RCC 7860 (cell line): ENCODE results near the gene ACBD5.
"Not testable (repeated sequence)": the region's sequence is repeated elsewhere in the genome, so short reads cannot be mapped to it uniquely, and the experiment has no call there.

Experiments
- DNase-seq: peaks from one replicate; pipeline ENCODE4 v3.0.0-alpha.2; 2015; ENCODE audit warnings: low spot score
- FAIRE-seq: peaks from 2 replicates; lab custom pipeline; 2012; peaks lifted over from hg19 to GRCh38; lab: Jason Lieb, UNC

ACBD5 gene

DNA sequence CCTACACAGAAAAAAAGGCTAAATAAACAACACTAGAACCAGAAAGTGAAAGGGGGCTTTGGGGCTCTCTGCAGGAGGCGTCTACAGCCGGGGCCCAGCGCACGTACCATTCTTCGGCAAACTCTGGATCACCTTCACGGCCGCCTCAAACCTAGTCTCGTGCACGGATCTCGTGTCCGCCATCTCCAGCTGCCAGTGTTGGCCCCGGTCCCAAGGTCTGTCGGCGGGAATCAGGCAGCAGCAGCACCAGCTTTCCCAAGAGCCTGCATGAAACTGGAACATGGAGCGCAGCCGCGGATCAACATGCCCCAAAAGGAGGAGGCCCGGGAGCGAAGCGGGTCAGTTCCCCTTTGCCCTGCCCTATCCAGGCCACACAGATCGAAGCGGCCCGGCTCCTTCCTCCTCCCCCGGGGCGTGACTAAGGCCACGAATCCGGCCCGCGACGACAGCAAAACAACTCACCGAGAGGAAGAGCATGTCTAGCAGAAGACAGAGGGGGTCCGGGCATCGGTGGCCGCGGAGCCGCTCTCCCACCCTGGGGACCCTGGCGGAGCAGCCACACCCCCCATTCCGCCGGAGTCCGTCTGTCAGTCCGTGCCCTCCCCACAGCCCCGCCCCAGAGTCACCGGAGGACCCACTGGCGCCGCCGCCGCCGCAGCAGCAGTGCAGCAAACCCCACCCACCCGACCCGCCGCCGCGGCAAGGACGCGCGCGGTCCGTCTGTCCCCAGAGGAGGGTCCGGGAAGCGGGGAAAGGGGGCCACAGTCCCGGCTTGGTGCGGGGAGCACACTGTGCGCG, at the start of gene ACBD5:
TSS of gene ACBD5 (minus strand) at position 586 of the 798 bp plus-strand sequence. CDS start at position 477, 109 bp downstream.
- peak; percentile 81 for DNase-seq
- no peak for FAIRE-seq

DNA sequence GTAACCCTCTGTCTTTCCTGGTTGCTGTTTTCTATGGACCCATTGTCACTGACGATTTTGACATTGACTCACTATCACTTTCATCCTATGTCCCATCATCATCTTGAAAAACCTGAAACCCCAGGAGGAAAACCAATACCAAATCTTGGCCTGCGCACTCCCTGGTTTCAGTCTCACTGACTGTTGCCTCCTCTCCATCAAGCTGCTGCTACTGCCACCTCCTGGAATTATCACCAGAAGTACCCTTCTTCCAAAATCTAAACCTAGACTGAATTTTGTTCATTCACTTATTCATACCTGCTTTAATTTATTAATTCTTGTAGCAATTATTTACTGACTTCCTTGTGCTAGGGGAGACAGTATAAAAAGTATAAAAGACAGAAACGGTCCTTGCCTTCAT, 44.5 kb upstream of the ACBD5 start:
- no peak for FAIRE-seq
- DNase-seq, result no peak

GRCh38 chr10:27276581-27276980, 36.0 kb upstream of the ACBD5 start:
- FAIRE-seq (no peak), DNase-seq (no peak)

GRCh38 chr10:27266025-27266424, 25.4 kb upstream of the ACBD5 start:
- FAIRE-seq, DNase-seq: not testable (repeated sequence)

DNA sequence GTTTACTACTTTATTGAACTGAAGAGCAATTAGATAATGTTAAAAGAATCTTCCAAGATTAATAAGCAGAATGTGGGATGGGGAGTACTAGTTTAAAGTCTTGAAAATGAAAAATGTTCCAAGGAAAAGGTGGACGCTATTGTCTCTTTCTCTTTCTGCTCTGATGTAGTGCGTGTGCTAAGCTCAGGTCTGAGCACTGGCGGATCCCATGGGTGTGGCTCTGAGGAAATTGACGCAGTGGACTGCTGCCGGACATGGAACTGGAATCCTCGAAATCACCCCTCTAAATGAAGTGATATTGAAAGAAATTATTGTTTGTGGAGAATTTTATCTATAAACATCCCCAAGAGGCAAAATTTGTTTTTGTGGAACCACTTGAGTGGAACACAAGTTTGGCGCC, 22.2 kb upstream of the ACBD5 start:
- FAIRE-seq, DNase-seq: not testable (repeated sequence)

DNA sequence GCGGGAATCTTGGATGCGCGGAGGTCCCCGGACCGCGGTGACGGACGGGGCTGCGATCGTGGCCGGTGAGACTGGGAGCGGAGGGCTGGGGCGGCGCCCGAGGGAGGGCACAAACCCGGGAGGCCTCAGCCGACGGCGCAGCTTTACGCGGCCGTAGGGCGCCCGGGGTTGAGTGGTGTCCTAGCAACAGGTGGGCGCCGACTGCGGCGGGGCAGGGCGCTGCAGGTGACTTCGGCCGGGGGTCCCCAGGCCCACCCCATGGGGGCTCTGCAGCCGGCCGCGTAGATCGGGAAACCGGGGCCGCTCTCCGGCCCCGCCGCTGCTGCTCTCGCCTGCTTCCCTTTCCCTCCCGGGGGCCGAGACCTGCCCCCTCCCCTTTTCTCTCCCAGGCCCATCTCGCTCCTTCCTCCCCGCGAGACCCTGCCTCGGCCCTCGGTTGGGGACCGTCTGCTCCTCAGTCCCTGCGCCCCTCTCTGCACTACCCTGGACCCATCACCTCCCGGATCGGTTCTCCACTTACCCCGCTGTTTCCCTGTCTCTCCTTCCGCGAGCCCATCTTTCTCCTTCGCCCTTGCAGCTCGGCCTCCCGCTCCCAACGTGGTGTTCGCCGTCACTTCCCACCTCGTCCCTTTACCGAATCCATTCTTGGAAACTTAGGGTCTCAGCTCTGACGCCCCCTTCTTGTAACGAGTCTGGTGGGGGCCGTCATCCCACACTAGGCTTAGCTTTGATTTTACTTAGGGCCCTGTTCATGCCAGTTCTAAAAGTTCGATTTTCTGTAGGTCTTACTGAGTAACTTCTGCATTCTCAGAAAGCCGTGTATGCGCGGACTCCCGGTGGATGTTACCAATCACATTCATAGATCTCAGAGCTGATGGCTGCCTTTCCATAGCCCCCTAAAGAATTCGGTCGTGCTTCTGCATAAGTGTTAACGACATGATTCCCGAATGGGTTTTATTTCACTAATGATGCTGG, 18.5 kb upstream of the ACBD5 start:
- DNase-seq (no peak), FAIRE-seq (no peak)

- no peak for FAIRE-seq
These were observed 17.9 kb upstream of the ACBD5 start for GRCh38 chr10:27258492-27258837.

DNA sequence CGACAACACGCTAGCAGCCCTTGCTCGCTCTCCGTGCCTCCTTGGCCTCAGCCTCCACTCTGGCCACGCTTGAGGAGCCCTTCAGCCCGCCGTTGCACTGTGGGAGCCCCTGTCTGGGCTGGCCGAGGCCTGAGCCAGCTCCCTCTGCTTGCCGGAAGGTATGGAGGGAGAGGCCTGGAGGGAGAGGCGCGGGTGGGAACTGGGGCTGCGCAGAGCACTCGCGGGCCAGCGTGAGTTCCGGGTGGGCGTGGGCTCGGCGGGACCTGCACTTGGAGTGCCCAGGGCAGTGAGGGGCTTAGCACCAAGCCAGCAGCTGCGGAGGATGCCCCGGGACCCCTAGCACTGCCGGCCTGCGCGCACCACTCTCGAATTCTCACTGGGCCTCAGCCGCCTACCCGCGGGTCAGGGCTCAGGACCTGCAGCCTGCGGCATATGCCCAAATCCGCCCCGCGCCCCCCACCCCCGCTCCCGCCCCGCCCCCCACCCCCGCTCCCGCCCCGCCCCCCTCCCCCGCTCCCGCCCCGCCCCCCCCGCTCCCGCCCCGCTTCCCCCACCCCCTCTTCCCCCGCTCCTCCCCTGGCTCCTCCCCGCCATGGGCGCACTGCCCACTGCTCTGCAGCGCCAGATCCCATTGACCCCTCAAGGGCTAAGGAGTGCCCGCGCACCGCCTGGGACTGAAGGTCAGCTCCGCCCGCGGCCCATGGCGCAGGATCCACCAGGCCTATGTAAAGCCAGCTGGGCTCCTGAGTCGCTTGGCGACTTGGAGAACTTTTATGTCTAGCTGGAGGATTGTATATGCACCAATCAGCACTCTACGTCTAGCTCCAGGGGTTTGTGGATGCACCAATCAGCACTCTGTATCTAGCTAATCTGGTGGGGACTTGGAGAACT, 15.9 kb upstream of the ACBD5 start:
- DNase-seq, result no peak
- FAIRE-seq, result no peak

More at GRCh38 chr10:27258492-27258837, 17.9 kb upstream of the ACBD5 start:
- no peak for DNase-seq

DNA sequence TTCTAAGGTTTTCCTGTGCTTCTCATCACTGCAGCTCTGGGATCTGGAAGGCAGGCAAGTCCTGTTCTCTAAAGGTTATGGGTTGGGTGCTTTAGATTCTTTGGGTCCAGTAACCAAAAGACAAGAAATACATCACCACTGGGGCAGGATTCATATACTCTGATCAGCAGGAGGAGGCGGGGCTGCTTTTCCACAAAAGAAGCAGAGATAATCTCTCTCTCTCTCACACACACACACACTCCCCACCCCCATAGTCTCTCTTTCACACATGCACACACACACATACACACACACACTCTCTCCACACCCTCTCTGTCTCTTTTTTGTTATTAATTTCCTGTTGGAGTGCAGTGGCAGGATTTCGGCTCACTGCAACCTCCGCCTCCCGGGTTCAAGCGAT, 13.0 kb upstream of the ACBD5 start:
- DNase-seq (no peak), FAIRE-seq (no peak)

DNA sequence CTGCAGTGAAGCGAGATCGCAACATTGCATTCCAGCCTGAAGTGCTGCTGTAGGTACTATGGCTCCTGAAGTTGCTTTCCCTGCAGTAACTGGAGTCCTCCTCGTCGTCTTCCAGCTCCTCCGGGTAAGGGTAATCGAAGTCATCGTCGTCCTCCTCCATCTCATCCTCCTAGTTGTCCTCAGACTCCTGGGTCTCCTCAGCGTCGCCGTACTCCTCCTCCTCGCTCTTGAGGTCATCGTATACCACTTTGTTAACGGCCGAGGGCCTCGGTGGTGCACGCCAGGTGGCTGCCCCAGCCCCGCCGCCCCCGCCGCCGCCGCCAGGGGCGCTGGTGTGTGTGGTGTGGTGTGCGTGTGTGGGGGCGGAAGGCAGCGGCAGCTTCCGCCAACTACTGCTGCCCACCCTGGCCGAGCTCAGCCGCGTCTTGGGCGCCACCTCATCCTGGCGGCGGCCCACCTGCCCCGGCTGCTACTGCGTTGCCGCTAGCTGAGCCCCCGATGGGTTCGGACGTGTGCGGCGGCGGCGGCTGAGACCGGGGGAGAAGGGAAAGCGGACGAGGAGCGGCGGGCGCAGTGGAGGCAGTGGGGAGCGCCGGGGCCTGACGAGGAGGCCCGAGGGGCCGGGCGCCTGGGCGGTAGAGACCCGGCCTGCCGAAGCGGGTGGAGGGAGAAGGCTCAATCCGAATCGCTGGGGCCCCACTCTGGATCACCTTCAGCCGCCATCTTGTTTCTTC, 11.8 kb upstream of the ACBD5 start:
- FAIRE-seq (no peak), DNase-seq (no peak)

- no peak for DNase-seq
- no peak for FAIRE-seq
These were observed 11.0 kb upstream of the ACBD5 start for GRCh38 chr10:27251554-27251953.

DNA sequence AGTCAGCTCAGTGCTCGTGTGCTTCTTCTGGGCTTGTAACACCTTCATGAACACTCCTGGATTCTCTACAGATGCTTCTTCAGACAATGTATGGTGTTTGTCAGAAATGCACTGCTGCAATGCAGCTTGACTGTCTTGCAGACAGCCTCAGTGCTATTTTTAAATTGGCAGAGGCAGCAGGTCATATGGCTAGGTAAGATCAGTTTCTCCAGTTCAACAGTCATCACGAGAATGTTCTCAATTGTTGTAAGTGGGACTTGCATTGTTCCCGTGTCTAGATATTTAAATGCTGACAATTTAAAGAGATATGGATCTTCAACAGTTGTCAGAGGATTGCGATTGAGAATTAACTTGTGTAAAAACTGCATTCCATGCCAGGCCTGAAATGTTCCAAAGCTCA, 7.6 kb upstream of the ACBD5 start:
- DNase-seq, result no peak
- no peak for FAIRE-seq

- DNase-seq (no peak), FAIRE-seq (no peak)
These were observed 6.8 kb upstream of the ACBD5 start for GRCh38 chr10:27247441-27247840.

GRCh38 chr10:27247006-27247405, 6.4 kb upstream of the ACBD5 start:
- FAIRE-seq (no peak), DNase-seq (no peak)

DNA sequence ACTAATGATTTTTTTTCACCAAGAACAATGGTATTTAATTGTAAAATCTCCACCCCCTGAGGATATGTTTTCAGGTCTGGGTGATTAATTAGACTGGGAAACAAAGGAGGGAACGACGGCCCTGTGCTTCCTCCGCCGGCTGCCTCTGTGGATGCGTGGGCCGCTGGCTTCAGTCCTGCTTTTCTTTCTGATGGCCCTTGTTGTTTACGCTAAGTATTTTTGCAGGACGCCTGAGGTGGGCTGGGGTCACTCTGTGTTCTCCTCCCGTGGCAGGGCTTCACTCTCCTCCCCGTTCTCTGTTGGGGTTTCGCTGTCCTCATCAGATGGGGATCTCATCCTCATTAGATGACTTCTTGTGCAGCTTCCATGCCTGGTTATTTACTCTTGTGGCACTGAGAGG, 5.2 kb upstream of the ACBD5 start:
- no peak for DNase-seq
- FAIRE-seq, result no peak

GRCh38 chr10:27244976-27245375, 4.4 kb upstream of the ACBD5 start:
- DNase-seq (no peak), FAIRE-seq (no peak)

GRCh38 chr10:27242951-27243551, 2.5 kb upstream of the ACBD5 start:
- FAIRE-seq (no peak), DNase-seq (peak; percentile 71)

DNA sequence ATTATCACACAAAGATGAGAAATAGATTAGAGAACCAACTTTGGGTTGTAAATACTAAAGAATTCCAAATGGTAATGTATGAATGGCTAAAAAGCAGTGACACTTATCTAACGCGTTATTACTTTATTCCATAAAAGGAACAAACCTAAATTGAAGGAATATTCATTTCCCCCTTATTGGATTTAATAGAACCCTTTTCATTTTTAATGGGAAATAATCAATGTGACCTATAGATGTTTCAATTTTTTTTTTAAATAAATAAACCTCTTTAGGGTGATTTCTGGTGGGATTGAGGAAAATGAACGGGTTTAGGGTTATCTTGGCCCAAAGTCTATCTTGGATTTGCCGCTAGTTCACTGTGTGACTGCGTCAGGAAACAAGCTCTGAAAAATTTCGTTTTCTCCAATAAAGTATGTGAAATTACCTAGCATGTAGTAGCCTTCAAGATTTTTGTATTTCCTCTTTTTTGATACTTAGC, 1.9 kb upstream of the ACBD5 start:
- DNase-seq, result no peak

DNA sequence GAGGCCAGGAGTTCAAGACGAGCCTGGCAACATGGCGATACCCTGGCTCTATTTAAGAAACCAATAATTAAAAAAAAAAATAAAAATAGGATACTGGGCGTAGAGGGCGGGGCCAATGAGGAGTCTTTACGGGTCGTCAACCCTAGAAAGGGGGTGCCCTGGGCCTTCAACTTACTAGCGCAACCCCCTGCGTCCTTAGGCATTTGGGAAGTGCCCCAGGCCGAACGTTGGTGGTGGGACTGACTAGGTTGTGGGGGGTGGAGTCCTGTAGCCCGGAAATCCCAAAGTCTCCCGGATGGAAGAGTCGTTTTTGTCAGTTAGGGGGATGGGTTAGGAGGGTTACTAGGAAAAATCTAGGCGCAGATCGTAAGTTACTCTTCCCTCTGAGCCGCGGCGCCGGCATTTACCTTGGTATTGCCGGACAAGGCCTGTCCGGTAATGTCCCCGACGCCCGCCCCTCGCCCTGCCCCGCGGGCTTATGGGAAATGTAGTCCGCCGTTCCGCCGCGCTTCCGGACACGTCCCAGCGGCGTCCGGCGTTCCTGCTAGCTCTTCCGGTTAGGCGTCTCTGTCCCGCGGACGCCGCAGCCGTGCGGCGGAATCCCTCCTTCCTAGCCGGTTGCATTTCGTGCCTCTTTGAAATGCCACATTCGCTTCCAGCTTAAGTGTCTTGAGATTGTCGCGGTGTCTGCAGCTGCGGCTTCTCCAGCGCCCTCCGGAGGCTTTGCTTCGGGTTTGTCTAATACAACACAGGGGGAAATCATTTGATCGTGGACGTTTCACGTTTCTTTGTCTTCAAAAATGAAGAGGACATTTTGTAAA, 1.3 kb upstream of the ACBD5 start:
- DNase-seq, result peak; percentile 89
- FAIRE-seq, result peak; percentile 81

More for the DNA sequence above, 1.9 kb upstream of the ACBD5 start:
- no peak for FAIRE-seq
